Measurements from ENCODE around the gene C22orf15. TPM values are rescaled to one million over a fixed set of nuclear protein-coding genes. Genes with fewer than 3 reads are reported as not detected.

The C22orf15 gene, protein sequence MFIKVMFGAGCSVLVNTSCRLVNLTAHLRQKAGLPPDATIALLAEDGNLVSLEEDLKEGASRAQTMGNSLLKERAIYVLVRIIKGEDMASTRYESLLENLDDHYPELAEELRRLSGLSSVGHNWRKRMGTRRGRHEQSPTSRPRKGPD
- total RNA-seq (not detected in 2 replicates), polyA plus RNA-seq (0.86 and 0.94 TPM in 2 replicates), polyA minus RNA-seq (0.58 and 0.70 TPM in 2 replicates), Bru-seq, nascent RNA (percentile 14 among the genes with signal in this experiment), BruChase-seq, experiment 1, labeled RNA remaining after a 6-hour chase (not detected), BruChase-seq, experiment 2, labeled RNA remaining after a 2-hour chase (not detected)
- 1.1 and 1.8 TPM in 2 replicates for polyA plus RNA-seq (2011; cell fraction: cytosol; rRNA removed)
- polyA plus RNA-seq (2011; cell fraction: nucleus; rRNA removed): 2.3 and 2.8 TPM in 2 replicates
- polyA plus RNA-seq (2012): 0.16 and 0.25 TPM in 2 replicates
- polyA minus RNA-seq (2011; cell fraction: cytosol; rRNA and poly(A)+ RNA removed): not detected
- polyA minus RNA-seq (2011; cell fraction: nucleus; rRNA and poly(A)+ RNA removed): 0.19 and 0.43 TPM in 2 replicates
- long read RNA-seq, partial matches to known transcripts: 1 of 5 reads
- long read RNA-seq, other reads (novel, unspliced or antisense): 2 of 5 reads

- BruUV-seq (replicated peaks): no TSS peak
- Histone ChIP-seq H3K36me3 (ENCODE audit: control insufficient read depth in 2 of 2, extremely low read depth in 1 of 2, insufficient read depth in 2 of 2, low read length in 2 of 2) (peaks cover 0 to 3% of the 10 kb centered on the region in 2 experiments), H3K27ac (ENCODE audit: insufficient read depth, low read depth, low read length) (no peak within 1 kb of the TSS), H2AFZ (ENCODE audit: low read depth, low read length) (peak within 1 kb of the TSS; percentile 7), H3K4me3 (replicated peaks in 1 of 3; ENCODE audit: insufficient read depth in 1 of 3, low read depth in 1 of 3, low read length in 3 of 3) (peak within 1 kb of the TSS in 1 of 3 experiments; percentile 10), H3K4me1 (ENCODE audit: control insufficient read depth, extremely low read depth, insufficient read depth, low read length) (peaks cover 17% of the 10 kb centered on the region), H3K9me1 (replicated peaks; ENCODE audit: control insufficient read depth, extremely low read depth, insufficient read depth, low read length) (no peaks in the 10 kb centered on the region), H4K20me1 (replicated peaks; ENCODE audit: control insufficient read depth, extremely low read depth, insufficient read depth, low read length) (no peaks in the 10 kb centered on the region), H3K27me3 (ENCODE audit: control insufficient read depth in 2 of 2, insufficient read depth in 2 of 2, low read length in 2 of 2) (no peaks in the 10 kb centered on the region), H3K9ac (replicated peaks; ENCODE audit: extremely low read depth, insufficient read depth, low read length) (no peak within 1 kb of the TSS), H3K79me2 (ENCODE audit: control insufficient read depth, insufficient read depth, low read length) (peaks cover 2% of the 10 kb centered on the region), H3K4me2 (ENCODE audit: insufficient read depth, low read length) (peak within 1 kb of the TSS; percentile 12), H3K9me3 (replicated peaks; ENCODE audit: control insufficient read depth, insufficient read depth, low read length) (no peaks in the 10 kb centered on the region)
- intact Hi-C loops (cut with micrococcal nuclease): no loop called here
- FAIRE-seq (peak; percentile 86), DNase-seq (ENCODE audit: low read depth, low spot score) (peak; percentile 28)
- TF ChIP-seq MYC (IDR thresholded peaks at IDR 0.05; ENCODE audit: low read depth, low read length) (no peak), FOS (IDR thresholded peaks at IDR 0.05; ENCODE audit: borderline replicate concordance, insufficient read depth, low read length) (no peak), POLR2AphosphoS5 (IDR thresholded peaks at IDR 0.05; ENCODE audit: insufficient read depth, low read depth, low read length) (no peak), EZH2 (IDR thresholded peaks at IDR 0.05; ENCODE audit: borderline replicate concordance, low read depth, low read length, severe bottlenecking) (no peak), JUN (IDR thresholded peaks at IDR 0.05; ENCODE audit: borderline replicate concordance, insufficient read depth, insufficient read length, low read depth) (no peak), POLR2A (IDR thresholded peaks at IDR 0.05; ENCODE audit: low read depth, low read length) (no peak), GATA2 (IDR thresholded peaks at IDR 0.05; ENCODE audit: insufficient read depth, insufficient read length, low read depth, low read length) (no peak)
- TF ChIP-seq, protein P1, sequence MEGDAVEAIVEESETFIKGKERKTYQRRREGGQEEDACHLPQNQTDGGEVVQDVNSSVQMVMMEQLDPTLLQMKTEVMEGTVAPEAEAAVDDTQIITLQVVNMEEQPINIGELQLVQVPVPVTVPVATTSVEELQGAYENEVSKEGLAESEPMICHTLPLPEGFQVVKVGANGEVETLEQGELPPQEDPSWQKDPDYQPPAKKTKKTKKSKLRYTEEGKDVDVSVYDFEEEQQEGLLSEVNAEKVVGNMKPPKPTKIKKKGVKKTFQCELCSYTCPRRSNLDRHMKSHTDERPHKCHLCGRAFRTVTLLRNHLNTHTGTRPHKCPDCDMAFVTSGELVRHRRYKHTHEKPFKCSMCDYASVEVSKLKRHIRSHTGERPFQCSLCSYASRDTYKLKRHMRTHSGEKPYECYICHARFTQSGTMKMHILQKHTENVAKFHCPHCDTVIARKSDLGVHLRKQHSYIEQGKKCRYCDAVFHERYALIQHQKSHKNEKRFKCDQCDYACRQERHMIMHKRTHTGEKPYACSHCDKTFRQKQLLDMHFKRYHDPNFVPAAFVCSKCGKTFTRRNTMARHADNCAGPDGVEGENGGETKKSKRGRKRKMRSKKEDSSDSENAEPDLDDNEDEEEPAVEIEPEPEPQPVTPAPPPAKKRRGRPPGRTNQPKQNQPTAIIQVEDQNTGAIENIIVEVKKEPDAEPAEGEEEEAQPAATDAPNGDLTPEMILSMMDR (IDR thresholded peaks at IDR 0.05; ENCODE audit: extremely low read depth in 1 of 2, insufficient read depth in 1 of 2, low read depth in 1 of 2, low read length in 2 of 2): no peak
- TF ChIP-seq, protein P2, sequence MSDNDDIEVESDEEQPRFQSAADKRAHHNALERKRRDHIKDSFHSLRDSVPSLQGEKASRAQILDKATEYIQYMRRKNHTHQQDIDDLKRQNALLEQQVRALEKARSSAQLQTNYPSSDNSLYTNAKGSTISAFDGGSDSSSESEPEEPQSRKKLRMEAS (IDR thresholded peaks at IDR 0.05; ENCODE audit: insufficient read depth, insufficient read length): no peak
- ChIA-PET CTCF (interaction anchor here (0.7 to 3.8 kb wide), 2 partner anchors 86 to 500 kb away, joined by 5 to 21 read pairs; no protein-coding TSS in a partner anchor), POLR2A (no interaction called here)
- dilution Hi-C loops (cut with MboI; ENCODE audit: extremely low pct_ligation_motif_present, low sequenced_read_pairs): no loop called here
Observed at GRCh38 chr22:23762842-23763578, at the start of gene C22orf15. Gene C22orf15, plus strand, starts transcription at chr22:23762990. Its CDS starts 317 bp downstream, at chr22:23763307.
